Ovary (tissue), 9 donors: ENCODE data around the gene HOXB3. TPM values are rescaled to one million over a fixed set of nuclear protein-coding genes. Genes with fewer than 3 reads are reported as not detected.

Experiments used
- DNase-seq, 5 donors: peaks; one replicate each; pipeline ENCODE4 v3.0.0-alpha.2; 2019 to 2020
- H3K27ac ChIP-seq, 2 donors: fragments of 200-600 bp; one replicate each; pipeline versions ENCODE4 v1.5.1 to v1.8.0; 2019 to 2022
- H3K27me3 ChIP-seq: fragments of 200-600 bp; one replicate; pipeline ENCODE4 v1.8.0; 2022
- H3K36me3 ChIP-seq: fragments of 200-600 bp; sonication (generic); one replicate; pipeline ENCODE4 v1.5.1; 2019
- H3K4me1 ChIP-seq: one replicate; pipeline ENCODE4 v1.8.1; 2013; ENCODE audit warnings: mild to moderate bottlenecking, moderate library complexity; ENCODE audit not compliant: insufficient read depth
- H3K4me3 ChIP-seq: fragments of 200-600 bp; sonication (generic); one replicate; pipeline ENCODE4 v1.5.1; 2017
- H3K9me3 ChIP-seq, 2 donors: fragments of 200-600 bp in 1 of 2; sonication (generic) in 1 of 2; one replicate each; pipeline versions ENCODE4 v1.5.1 to v1.8.1; 2013 to 2019; ENCODE audit warnings: mild to moderate bottlenecking in 1 of 2, moderate library complexity in 1 of 2
- EP300 ChIP-seq: sonication (generic); formaldehyde crosslinking; IDR thresholded peaks from one replicate; pipeline ENCODE4 v1.6.1; 2017; ENCODE audit warnings: antibody characterized with exemption
- POLR2A ChIP-seq: fragments of 450-650 bp; IDR thresholded peaks from one replicate; pipeline ENCODE4 v1.6.1; 2017; ENCODE audit warnings: antibody characterized with exemption, mild to moderate bottlenecking, moderate library complexity
- WGBS, 3 donors: extraction: QIAGEN DNeasy Blood & Tissue Kit in 1 of 3; methylation state at CpG; one replicate each; pipeline versions ENCODE4 v1.1.5 to v1.1.7; 2013 to 2017; 5-methylcytosine and 5-hydroxymethylcytosine counted together
- intact Hi-C, 4 donors: fragments of 100-400 bp; cut with DNase I; formaldehyde crosslinking; loops; one replicate each; pipeline versions ENCODE4 v1.11.0 to v1.15.1; 2022 to 2023
- polyA plus RNA-seq, 2 donors: library from polyadenylated mRNA; stranded (reverse); fragments of 200-250 nt in 1 of 2; fragments of 350-450 nt in 1 of 2; fragmentation: Illumina TruSeq in 1 of 2; extraction: RNeasy Lipid Tissue Mini Kit (QIAGEN cat#74804) in 1 of 2; gene quantifications; one replicate each; pipeline ENCODE4 v1.2.3, GENCODE V29; 2013 to 2014
- total RNA-seq, 7 donors: library from RNA; depleted of rRNA in 2 of 7; stranded (reverse); fragments of >200 nt in 2 of 7; fragmentation: NEBNext Ultra II Directional in 3 of 7; extraction: Animal tissue kit (Norgen Biotek cat#: 25700) in 3 of 7; gene quantifications; one replicate each; pipeline versions ENCODE4 v1.1.0 to v1.2.4, GENCODE V29; 2016 to 2023
- TF ChIP-seq, protein P1 (sequence below), 3 donors: fragments of 450-650 bp in 2 of 3; fragments of 200-600 bp in 1 of 3; IDR thresholded peaks; one replicate each; pipeline versions ENCODE4 v1.5.1 to v1.8.0; 2016 to 2022; ENCODE audit warnings: antibody characterized with exemption in 3 of 3, mild to moderate bottlenecking in 1 of 3
- donor health status: DM: no; HTN: no; CAD: no; lungs with moderate emphysema.
- donor health status: DM: no; HTN: no; CAD: no.
- donor health status: Bipolar disorder and iron deficiency.
- donor health status: DM: yes; HTN: yes; CAD: no.
- donor health status: DM: no; HTN: no; CAD: no.
- donor health status: DM: yes; HTN: yes; CAD: no.

The HOXB3 gene
- total and polyA plus RNA-seq, 9 donors, result 0.43 to 10.7 (median 2.7) TPM

DNA sequence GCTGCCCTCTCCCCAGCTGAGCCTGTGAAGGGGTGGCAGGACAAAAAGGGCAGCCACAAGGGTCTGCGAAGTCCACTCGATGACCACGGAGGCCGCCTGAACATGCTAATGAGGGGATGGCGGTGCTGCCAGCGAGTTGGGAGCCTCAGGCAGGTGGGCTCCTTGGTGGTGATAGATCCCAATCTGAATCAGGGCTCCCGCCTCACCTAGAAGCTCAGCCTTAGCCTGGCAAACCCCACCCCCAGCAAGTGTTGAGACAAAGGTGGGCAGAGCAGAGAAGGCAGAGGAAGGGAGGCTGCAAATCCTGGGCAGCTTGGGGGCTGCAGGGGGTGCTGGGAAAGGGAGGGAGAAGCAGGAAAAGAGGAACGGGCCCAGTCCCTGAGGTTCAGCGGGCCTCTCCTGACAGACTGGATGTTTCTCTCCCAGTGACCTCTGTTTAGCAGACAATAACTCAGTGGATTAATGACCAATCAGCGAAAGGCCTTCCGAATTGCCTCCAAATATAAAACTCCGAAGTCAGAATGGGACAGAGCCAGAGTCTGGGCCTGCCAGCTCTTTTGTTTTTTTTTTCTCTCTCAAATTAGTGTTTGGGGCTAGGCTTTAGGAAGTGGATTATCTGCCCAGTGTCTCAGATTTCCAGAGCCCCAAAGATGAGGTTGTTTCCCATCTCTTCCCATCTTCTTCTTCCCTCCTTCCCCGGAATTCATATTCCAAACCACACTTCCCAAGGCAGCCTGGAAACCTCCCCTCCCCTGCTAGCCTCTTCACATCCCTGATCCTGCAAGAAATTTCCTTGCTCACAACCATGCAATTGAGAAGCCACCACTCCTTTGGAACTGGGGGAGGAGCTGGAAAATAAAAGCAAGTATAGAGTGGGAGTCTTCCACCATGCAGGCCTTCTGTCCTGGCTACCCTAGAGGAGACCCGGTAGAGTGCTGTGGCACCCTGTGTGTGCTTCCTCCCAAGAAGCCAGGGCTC lies 29.9 kb downstream of the HOXB3 start:
- 41 to 62% (median 46%) methylated on average over 14 of the region's 14 CpGs for WGBS, 3 donors
- TF ChIP-seq, protein P1, sequence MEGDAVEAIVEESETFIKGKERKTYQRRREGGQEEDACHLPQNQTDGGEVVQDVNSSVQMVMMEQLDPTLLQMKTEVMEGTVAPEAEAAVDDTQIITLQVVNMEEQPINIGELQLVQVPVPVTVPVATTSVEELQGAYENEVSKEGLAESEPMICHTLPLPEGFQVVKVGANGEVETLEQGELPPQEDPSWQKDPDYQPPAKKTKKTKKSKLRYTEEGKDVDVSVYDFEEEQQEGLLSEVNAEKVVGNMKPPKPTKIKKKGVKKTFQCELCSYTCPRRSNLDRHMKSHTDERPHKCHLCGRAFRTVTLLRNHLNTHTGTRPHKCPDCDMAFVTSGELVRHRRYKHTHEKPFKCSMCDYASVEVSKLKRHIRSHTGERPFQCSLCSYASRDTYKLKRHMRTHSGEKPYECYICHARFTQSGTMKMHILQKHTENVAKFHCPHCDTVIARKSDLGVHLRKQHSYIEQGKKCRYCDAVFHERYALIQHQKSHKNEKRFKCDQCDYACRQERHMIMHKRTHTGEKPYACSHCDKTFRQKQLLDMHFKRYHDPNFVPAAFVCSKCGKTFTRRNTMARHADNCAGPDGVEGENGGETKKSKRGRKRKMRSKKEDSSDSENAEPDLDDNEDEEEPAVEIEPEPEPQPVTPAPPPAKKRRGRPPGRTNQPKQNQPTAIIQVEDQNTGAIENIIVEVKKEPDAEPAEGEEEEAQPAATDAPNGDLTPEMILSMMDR (IDR thresholded peaks at IDR 0.05), result no peak
- TF ChIP-seq EP300 (no peak), POLR2A (no peak)
- Histone ChIP-seq H3K4me1 (no peaks in the 10 kb centered on the region), H3K36me3 (no peaks in the 10 kb centered on the region), H3K27me3 (no peaks in the 10 kb centered on the region), H3K9me3 (no peaks in the 10 kb centered on the region), H3K4me3 (no peak overlapping the region), H3K27ac (no peak overlapping the region)
- no peak for DNase-seq
- intact Hi-C loops, result no loop called here

DNA sequence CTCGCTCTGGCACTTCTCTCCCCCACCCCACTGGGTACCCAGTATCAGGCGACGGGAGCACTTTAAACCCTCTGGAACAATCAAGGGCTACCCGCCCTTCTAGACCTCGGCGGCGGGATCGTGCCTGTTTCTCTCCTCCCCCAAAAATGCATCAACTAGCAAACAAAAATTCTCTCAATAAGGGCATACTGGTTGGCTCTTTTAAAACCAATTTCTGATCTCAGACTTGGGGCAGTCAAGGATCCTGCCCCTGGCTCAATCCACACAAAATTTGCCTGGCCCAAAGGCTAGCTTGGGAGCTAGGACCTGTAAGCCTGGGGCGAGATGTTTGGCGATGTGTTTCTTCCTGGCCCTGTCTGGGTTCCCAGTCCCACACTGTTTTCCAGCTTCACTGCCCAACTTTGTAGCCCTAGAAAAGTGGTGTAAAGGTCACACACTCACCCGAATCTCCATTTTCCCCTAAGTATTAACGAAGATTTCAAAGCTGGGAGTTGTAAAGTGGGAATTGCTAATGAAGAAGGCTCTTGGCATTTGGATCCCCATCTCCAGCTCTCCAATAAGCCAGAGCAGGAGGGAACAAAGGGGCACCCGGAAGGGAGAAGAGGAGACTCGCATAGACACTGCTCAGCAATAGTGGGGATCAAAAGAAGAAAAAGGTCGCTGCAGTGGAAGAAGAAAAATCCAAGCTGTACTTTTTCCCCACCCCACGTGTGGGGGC lies 30.8 kb downstream of the HOXB3 start:
- no peak for DNase-seq
- TF ChIP-seq POLR2A (no peak), EP300 (no peak)
- TF ChIP-seq, protein P1 (IDR thresholded peaks at IDR 0.05), result no peak
- WGBS, 3 donors, result 55 to 79% (median 63%) methylated on average over 16 of the region's 16 CpGs
- Histone ChIP-seq H3K27ac (no peak overlapping the region), H3K4me3 (no peak overlapping the region), H3K27me3 (peaks cover 3% of the 10 kb centered on the region), H3K9me3 (no peaks in the 10 kb centered on the region), H3K4me1 (no peaks in the 10 kb centered on the region), H3K36me3 (no peaks in the 10 kb centered on the region)
- intact Hi-C loops, result no loop called here

DNA sequence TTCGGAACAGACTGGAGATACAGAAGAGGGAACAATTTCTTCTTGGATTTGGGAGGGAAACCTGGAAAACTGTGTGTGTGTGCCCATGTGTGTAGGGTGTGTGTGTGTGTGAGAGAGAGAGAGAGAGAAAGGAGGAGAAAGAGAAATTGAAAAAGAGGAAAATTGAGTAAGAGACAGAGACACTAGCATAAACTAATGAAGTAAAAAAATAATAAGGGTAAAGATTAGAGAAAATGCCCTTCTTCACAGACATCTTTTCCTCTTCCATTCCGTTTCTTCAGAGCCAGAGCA lies 31.3 kb downstream of the HOXB3 start:
- 63 to 83% (median 68%) methylated on average over 2 of the region's 2 CpGs for WGBS, 3 donors
- TF ChIP-seq, protein P1 (IDR thresholded peaks at IDR 0.05), result no peak
- TF ChIP-seq POLR2A, result no peak
- TF ChIP-seq EP300, result no peak
- H3K27me3 ChIP-seq, result peaks cover 3% of the 10 kb centered on the region
- DNase-seq, result no peak
- intact Hi-C loops, result no loop called here
- no peak overlapping the region for H3K27ac ChIP-seq
- no peaks in the 10 kb centered on the region for H3K36me3 ChIP-seq
- no peaks in the 10 kb centered on the region for H3K9me3 ChIP-seq
- no peak overlapping the region for H3K4me3 ChIP-seq
- no peaks in the 10 kb centered on the region for H3K4me1 ChIP-seq

DNA sequence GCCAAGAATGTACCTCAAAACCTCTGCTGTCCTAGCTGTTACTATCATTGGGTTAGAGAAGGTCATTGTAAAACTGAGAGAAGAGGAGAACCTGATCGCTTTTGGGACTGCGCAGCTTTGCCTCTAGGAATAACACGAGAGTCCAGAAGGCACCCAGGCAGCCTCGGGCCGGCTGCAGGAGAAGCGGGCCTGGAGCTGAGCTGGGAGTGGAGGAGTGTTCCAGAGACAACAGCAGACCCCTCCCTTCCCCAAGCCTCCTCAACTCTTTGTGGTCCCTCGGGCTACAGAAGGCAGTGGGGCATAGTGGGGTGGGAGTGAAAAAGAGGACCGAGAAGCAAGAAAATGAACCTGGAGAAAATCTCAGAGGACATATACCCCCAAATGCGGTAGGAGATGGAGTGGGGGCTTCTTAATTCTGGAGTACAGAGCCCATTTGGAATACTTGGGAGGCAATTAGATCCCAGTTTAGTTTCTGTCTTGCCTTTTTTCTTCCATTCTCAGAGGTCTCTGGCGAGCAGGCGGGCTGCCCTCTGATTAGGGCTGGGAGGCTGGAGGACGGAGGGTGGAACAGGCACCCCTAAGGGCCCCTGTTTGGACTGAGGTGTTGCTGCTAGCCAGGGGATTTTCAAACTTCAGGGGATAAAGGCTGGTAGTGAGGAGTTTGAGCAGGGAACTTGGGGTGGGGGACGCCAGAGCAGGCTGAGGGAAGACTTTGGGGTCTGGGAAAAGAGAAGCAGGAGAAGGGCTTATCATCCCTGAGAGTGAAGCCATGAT lies 31.8 kb downstream of the HOXB3 start:
- no peak overlapping the region for H3K27ac ChIP-seq
- H3K27me3 ChIP-seq, result peaks cover 3% of the 10 kb centered on the region
- intact Hi-C loops, result no loop called here
- WGBS, 3 donors, result 49 to 75% (median 51%) methylated on average over 13 of the region's 13 CpGs
- no peaks in the 10 kb centered on the region for H3K36me3 ChIP-seq
- TF ChIP-seq, protein P1 (IDR thresholded peaks at IDR 0.05), result no peak
- TF ChIP-seq POLR2A, result no peak
- TF ChIP-seq EP300, result no peak
- no peak for DNase-seq
- no peaks in the 10 kb centered on the region for H3K4me1 ChIP-seq
- H3K9me3 ChIP-seq, result no peaks in the 10 kb centered on the region
- no peak overlapping the region for H3K4me3 ChIP-seq
